ENCODE data around the gene LRRC4B. TPM values are rescaled to one million over a fixed set of nuclear protein-coding genes. Genes with fewer than 3 reads are reported as not detected.
A peak's percentile ranks its signal among the peaks of the same experiment; 100 is the strongest.

LRRC4B gene
- total RNA-seq, 2 donors from 2014 or later: 2.3 to 7.0 TPM

- H3K27me3 Mint-ChIP-seq (ENCODE audit: insufficient read depth): peaks cover 9% of the 10 kb centered on the region
- whole genome bisulfite sequencing, 2 experiments (ENCODE audit: insufficient coverage in 1 of 2, insufficient read length in 1 of 2): 67 to 83% methylated on average over 4 to 12 of the region's 12 CpGs
- TF ChIP-seq, protein P1, sequence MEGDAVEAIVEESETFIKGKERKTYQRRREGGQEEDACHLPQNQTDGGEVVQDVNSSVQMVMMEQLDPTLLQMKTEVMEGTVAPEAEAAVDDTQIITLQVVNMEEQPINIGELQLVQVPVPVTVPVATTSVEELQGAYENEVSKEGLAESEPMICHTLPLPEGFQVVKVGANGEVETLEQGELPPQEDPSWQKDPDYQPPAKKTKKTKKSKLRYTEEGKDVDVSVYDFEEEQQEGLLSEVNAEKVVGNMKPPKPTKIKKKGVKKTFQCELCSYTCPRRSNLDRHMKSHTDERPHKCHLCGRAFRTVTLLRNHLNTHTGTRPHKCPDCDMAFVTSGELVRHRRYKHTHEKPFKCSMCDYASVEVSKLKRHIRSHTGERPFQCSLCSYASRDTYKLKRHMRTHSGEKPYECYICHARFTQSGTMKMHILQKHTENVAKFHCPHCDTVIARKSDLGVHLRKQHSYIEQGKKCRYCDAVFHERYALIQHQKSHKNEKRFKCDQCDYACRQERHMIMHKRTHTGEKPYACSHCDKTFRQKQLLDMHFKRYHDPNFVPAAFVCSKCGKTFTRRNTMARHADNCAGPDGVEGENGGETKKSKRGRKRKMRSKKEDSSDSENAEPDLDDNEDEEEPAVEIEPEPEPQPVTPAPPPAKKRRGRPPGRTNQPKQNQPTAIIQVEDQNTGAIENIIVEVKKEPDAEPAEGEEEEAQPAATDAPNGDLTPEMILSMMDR (conservative IDR thresholded peaks at IDR 0.05): no peak
- no peak overlapping the region for H3K4me3 ChIP-seq (ENCODE audit: low read length)
- no peaks in the 10 kb centered on the region for H3K36me3 ChIP-seq (ENCODE audit: control insufficient read depth, insufficient read depth, low read length)
- H3K4me1 Mint-ChIP-seq: no peaks in the 10 kb centered on the region
- no peaks in the 10 kb centered on the region for H3K36me3 Mint-ChIP-seq (ENCODE audit: low read depth)
- peaks cover 29% of the 10 kb centered on the region for H3K27me3 ChIP-seq (ENCODE audit: control insufficient read depth, insufficient read depth, low read length, poor library complexity, severe bottlenecking)
- no peak overlapping the region for H3K4me3 Mint-ChIP-seq
- H3K27ac Mint-ChIP-seq: no peak overlapping the region
- H3K9me3 Mint-ChIP-seq: no peaks in the 10 kb centered on the region
- no peak overlapping the region for H3K27ac ChIP-seq (ENCODE audit: low read depth, low read length)
- H3K9ac ChIP-seq (ENCODE audit: extremely low read depth, low read length, poor library complexity, severe bottlenecking): no peak overlapping the region
- H3K9me3 ChIP-seq (ENCODE audit: control insufficient read depth, low read length): peaks cover 28% of the 10 kb centered on the region
- H3K4me1 ChIP-seq (ENCODE audit: control insufficient read depth, insufficient read depth, low read length): no peaks in the 10 kb centered on the region
- DNase-seq: no peak
These were observed 67.1 kb downstream of the LRRC4B start for GRCh38 chr19:50501186-50501567.

- H3K27ac ChIP-seq (ENCODE audit: low read depth, low read length): no peak overlapping the region
- H3K27ac Mint-ChIP-seq: no peak overlapping the region
- no peaks in the 10 kb centered on the region for H3K4me1 Mint-ChIP-seq
- H3K4me1 ChIP-seq (ENCODE audit: control insufficient read depth, insufficient read depth, low read length): no peaks in the 10 kb centered on the region
- H3K9me3 ChIP-seq (ENCODE audit: control insufficient read depth, low read length): peaks cover 28% of the 10 kb centered on the region
- peaks cover 12% of the 10 kb centered on the region for H3K27me3 Mint-ChIP-seq (ENCODE audit: insufficient read depth)
- H3K9me3 Mint-ChIP-seq: no peaks in the 10 kb centered on the region
- H3K36me3 Mint-ChIP-seq (ENCODE audit: low read depth): no peaks in the 10 kb centered on the region
- DNase-seq: no peak
- H3K9ac ChIP-seq (ENCODE audit: extremely low read depth, low read length, poor library complexity, severe bottlenecking): no peak overlapping the region
- no peak overlapping the region for H3K4me3 ChIP-seq (ENCODE audit: low read length)
- 68 to 78% methylated on average over 7 to 10 of the region's 10 CpGs for WGBS, 2 experiments (ENCODE audit: insufficient coverage in 1 of 2, insufficient read length in 1 of 2)
- peaks cover 29% of the 10 kb centered on the region for H3K27me3 ChIP-seq (ENCODE audit: control insufficient read depth, insufficient read depth, low read length, poor library complexity, severe bottlenecking)
- TF ChIP-seq, protein P1 (conservative IDR thresholded peaks at IDR 0.05): no peak
- no peaks in the 10 kb centered on the region for H3K36me3 ChIP-seq (ENCODE audit: control insufficient read depth, insufficient read depth, low read length)
- no peak overlapping the region for H3K4me3 Mint-ChIP-seq
These were observed 67.5 kb downstream of the LRRC4B start for GRCh38 chr19:50500753-50501151.

- Histone ChIP-seq H3K4me1 (ENCODE audit: control insufficient read depth, insufficient read depth, low read length) (no peaks in the 10 kb centered on the region), H3K9ac (ENCODE audit: extremely low read depth, low read length, poor library complexity, severe bottlenecking) (no peak overlapping the region), H3K36me3 (ENCODE audit: control insufficient read depth, insufficient read depth, low read length) (no peaks in the 10 kb centered on the region), H3K9me3 (ENCODE audit: control insufficient read depth, low read length) (peaks cover 28% of the 10 kb centered on the region), H3K4me3 (ENCODE audit: low read length) (no peak overlapping the region), H3K27ac (ENCODE audit: low read depth, low read length) (no peak overlapping the region), H3K27me3 (ENCODE audit: control insufficient read depth, insufficient read depth, low read length, poor library complexity, severe bottlenecking) (peaks cover 29% of the 10 kb centered on the region)
- Mint-ChIP-seq H3K9me3 (no peaks in the 10 kb centered on the region), H3K36me3 (ENCODE audit: low read depth) (no peaks in the 10 kb centered on the region), H3K27me3 (ENCODE audit: insufficient read depth) (peaks cover 16% of the 10 kb centered on the region), H3K4me3 (no peak overlapping the region), H3K27ac (no peak overlapping the region), H3K4me1 (no peaks in the 10 kb centered on the region)
- WGBS, 2 experiments (ENCODE audit: insufficient coverage in 1 of 2, insufficient read length in 1 of 2): 18 to 44% methylated on average over 17 to 25 of the region's 27 CpGs
- DNase-seq: peak; percentile 77
- TF ChIP-seq, protein P1 (conservative IDR thresholded peaks at IDR 0.05): peak; percentile 63
These were observed 68.0 kb downstream of the LRRC4B start for GRCh38 chr19:50500060-50500752.

Measured in endodermal cell (in vitro differentiated cells).